Left lobe of liver (tissue), 2 donors: Measurements from ENCODE around the gene PPP1R9B. TPM values are rescaled to one million over a fixed set of nuclear protein-coding genes. Genes with fewer than 3 reads are reported as not detected.

Experiments used
- ATAC-seq: fragments of 200-7000 bp; cut with Tn5 transposase; one replicate; pipeline ENCODE4 v1.9.1; 2020; ENCODE audit warnings: mild to moderate bottlenecking, moderate library complexity
- DNase-seq: peaks from one replicate; pipeline ENCODE4 v3.0.0-alpha.2; 2020; ENCODE audit warnings: low spot score
- total RNA-seq: library from RNA; stranded (reverse); gene quantifications from one replicate; pipeline ENCODE4 v1.2.1, GENCODE V29; 2021
- donor health status: DM: no; HTN: no; CAD: no; lungs with moderate emphysema.
- donor health status: DM: no; HTN: yes; CAD: no.

PPP1R9B gene
- total RNA-seq, 1 donor from 2014 or later = 18.1 TPM

DNA sequence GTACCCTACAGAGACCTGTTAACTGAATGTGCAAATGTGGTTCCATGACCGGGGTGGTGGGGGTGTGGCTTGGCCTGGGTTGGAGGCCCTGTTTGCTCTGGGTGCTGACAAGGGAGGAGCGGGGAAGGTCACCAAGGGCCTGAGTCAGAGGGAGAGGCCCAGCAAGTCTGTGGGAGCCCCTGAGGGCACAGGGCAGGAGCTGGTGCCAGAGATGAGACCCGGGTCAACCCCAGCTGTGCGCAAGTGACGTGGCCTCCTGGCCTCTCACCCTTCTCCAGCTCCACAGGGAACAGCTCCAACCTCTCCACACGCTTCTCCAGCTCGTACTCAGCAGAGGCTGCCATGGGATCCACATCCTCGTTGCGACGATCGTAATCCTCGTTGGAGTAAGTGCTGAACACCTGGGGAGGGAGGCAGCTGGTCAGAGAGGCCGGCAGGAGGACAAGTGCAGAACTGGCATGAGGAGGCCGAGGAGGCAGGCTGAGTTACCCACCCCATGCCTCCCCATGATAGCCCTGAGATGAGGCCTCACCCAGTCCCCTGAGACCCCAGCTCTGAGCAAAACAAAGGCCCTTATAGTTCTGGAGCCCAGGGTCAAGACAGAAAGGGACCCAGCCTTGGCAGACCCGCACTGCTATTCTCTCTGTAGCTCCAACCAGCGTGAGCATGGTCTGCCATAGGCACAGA lies 5.5 kb downstream of the PPP1R9B start:
- DNase-seq (peak; percentile 92), ATAC-seq (peak; percentile 62)

DNA sequence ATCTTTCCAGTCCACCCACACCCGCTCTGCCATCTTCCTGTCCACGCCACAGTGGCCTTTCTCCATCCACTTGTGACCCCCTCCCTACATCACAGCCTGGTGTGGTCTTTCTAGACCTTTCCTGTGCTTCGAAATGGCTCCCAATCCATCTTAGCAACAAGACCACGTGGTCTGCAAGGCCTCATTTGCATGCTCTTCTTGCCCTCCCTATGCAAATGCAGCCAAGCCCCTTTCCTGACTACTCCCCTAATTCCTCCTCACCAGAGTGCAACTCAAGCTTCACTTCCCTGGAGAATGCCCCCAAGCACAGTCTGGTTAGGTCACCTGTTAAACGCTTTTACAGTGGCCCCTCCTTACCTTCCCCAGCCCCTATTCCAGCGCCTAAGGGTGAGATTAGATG lies 6.1 kb downstream of the PPP1R9B start:
- DNase-seq = no peak
- ATAC-seq = no peak

DNA sequence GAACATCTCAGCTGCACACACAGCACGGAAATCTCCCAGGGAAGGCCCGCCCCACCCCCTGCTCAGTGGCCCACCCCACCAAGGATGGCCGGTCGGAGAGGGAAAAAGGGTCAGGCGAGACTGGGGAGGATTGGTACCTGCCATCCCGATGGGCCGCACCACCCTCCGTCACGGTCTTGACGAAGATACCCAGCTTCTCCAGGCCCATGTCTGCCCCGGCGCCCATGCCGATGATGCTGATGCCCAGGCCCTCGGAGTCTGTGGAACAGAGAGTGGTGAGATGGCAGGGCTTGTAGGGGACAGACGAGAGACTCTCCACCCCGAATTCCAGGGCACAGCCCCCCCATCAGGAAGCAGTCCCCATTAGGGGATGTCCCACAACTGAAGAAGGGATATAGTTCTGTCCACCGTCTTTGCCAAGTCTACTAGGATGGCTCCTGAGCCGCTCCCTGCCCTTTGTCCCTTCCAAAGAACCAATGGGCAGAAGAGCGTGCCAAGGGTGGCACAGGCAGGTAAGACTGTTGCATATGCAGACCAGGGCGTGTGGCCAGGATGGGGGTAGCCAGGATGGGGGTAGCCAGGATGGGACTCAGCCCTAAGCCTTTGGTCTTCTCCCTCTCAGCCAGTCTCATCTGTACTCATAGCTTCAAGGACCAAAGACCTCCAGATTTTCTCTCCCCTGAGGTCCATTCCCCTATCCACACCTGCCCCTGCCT lies 6.9 kb downstream of the PPP1R9B start:
- ATAC-seq = peak; percentile 24
- peak; percentile 83 for DNase-seq

DNA sequence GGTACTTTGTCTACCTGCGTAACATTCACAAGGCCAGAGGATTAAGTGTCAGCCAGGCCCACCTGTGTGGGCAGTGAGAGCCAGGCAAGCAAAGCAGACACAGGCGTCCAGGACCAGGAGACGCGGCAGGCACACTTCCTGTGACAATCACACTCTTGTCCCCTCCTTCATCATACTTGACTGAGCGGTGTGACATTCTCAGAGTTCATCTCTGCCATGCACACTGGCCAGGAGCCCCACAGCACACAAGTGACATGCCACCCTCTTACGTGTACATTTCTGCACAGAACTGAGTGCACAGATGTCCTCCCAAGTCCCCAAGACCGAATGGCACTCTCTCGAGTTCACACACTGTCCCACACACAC lies 8.7 kb downstream of the PPP1R9B start:
- ATAC-seq (no peak), DNase-seq (no peak)

DNA sequence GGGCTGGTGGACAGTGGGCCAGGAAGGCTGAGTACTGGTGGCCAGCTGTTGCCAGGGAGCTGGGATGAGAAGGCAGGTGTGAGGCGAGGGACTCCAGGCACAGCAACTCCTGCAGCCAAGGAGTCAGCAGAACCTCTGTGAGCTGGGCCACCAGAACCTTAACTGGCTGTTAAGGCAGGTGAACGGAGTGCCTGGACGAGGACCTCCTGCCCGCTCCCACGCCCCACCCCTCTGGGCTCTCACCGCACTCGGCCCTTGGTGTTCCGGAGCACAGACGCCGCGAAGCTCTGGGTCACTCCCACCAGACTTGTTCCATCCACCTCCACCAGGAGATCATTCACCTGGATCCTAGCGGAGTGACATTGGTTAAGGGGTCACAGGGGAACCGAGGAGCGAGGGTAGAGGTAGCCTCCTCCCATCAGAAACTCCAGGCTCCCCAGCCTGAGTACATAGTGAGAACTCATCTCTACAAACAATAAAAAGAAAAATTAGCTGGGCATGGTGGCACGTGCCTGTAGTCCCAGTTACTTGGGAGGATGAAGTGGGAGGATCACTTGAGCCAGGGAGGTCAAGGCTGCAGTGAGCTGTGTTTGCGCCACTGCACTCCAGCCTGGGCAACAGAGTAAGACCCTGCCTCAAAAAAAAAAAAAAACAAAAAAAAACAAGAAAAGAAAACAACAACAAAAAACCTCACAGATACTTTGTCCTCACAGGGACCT lies 9.3 kb downstream of the PPP1R9B start:
- ATAC-seq (no peak), DNase-seq (no peak)

DNA sequence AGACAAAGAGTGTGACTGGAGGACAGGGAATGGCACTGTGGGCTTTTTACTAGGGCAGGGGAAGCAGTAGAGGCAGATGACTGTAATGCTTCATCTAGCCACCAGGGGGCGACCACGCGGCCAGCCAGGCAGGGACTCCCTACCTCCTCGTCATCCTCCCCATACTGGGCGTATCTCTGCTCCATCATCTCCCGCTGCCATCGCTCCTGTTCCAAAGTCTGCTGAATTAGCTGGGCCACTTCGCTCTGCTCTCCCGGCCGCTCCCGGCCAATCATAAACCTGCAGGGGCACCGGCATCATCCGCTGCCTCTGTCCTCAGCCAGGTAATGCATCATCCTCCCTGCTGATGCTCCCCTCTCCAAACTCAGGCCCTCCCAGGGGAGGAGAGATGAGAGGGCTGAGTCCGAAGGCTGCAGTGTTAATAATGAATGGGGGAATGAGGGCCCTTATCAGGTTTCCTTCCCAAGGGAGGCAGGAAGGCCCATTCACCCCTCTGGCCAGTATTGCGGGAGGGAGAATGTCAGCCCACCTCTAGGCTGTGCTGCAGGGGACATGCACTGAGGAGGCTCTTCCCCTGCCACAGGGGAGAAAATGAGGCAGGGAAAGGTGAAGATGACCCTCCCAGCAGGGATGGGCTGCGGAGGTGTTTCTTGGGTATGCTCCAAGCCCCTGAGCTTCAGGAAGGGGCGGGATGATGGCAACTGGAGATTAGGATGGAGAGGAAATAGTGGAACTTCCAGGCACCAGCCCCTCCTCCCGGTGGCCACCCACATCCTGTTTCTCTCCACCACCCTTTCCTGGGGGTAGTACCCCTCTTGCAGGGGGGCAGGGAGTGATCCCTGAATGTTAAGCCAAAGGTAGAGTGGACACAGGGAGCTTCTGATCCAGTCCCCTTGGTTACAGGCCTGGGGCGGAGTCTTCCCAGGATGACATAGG lies 10.3 kb downstream of the PPP1R9B start:
- DNase-seq (peak; percentile 77), ATAC-seq (peak; percentile 74)

DNA sequence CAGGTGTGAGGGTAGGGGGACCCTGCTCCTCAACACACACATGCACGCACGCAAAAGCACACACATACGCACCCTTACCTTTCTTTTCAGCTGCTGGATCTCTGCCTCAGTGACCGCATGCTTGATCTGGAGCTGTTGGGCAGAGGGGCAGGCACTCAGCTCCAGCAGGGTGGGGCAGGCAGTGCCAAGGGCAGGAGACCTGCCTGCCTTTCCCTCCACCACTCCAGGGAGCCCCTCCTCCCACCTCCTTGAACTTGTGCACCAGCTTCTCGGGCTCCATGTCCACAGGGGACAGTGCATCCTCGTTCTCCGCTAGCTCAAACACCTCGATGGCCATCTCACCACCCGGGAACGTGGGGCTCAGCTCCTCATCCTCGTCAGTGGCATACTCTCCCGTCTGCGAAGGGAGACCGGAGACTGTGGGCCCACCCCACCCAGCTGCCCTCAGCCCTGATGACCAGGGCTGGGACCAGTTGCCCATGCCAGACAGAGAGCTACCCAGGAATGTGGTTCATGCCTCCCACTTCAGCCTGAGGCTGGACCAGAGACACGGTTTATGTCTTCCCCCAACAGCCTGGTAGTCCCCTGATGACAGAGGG lies 11.2 kb downstream of the PPP1R9B start:
- ATAC-seq = no peak
- no peak for DNase-seq

DNA sequence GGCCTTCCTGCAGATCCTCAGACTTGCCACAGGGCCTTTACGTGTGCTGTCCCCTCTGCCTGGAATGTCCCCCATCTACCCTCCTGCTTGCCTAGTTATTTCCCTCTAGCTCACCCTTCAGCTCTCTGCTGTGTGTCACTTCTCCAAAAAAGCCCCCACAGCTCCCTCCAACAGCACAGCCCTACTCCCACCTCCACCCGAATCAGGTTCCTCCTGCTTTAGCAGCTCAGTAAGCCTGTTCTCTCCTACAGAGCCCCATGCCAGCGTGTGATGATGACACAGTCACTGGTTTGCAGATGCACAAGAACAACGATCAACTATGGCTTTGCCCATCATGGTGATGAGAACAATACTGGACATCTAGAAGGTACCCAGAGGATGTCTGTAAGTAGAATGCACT lies 13.4 kb downstream of the PPP1R9B start:
- no peak for DNase-seq

DNA sequence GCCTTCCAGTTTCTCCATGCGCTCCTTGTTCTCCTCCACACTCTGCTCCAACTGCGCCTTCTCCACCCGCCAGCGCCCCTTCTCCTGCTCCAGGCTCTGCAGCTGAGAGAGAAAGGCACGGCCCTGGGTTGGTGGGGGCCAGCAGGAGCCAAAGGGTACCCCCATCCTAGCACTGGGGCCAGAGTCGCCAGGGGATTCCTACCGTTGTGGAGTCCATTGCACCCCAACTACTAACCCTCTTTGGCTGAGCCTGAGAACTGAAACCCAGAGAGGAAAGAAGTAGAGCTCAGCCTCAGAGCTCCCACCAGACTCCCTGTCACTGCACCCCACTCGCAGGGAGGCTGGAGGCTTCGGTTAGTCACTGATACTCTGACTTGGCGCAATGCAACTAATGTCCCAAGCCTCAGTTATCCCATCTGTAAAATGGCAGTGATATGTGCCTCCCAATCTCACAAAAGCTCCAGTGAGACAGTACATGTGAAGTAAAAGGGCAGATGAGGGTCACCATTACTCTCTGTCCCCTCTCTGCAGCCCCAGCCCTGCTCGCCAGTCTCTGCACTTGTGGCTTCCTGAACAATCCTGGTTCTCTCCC lies 14.3 kb downstream of the PPP1R9B start:
- DNase-seq (no peak), ATAC-seq (no peak)

More for the DNA sequence above, 13.4 kb downstream of the PPP1R9B start:
- ATAC-seq = no peak

DNA sequence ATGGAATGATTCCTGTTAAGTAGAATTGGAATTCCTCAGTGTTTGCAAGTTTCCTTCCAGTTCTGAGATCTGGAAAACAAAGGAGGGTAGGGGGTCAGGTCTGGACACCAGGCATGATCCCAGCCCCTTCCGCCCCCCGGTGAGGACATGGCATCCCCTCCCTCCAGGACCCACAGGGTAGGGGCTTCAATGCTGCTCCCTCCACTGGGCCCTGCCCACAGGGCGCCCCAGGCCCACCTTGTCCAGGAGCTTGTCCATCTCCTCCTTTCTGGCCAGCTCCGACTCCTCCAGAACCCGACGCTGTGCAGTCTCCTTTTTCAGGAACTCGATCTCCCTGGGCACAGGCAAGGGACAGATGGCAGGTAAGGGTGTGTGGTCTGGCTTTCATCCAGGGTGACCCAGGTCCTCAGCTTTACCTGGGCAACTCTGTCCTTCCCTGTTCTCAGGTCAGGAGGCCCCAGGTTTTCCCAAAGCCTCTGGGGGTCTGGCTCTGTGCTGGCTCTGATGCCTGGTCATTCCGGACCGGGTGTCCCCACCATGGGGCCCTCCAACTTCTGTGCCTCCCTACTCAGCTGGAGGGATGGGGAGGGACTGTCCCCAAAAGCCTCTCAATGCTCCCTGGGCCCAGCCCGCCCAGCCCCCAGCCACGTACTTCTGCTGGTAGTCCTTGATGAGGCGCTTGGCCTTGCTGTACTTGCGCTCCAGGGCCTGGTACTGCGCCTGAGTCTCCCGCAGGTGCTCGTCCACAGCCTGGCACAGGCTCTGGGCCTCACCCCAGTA lies 15.0 kb downstream of the PPP1R9B start:
- ATAC-seq (no peak), DNase-seq (no peak)

DNA sequence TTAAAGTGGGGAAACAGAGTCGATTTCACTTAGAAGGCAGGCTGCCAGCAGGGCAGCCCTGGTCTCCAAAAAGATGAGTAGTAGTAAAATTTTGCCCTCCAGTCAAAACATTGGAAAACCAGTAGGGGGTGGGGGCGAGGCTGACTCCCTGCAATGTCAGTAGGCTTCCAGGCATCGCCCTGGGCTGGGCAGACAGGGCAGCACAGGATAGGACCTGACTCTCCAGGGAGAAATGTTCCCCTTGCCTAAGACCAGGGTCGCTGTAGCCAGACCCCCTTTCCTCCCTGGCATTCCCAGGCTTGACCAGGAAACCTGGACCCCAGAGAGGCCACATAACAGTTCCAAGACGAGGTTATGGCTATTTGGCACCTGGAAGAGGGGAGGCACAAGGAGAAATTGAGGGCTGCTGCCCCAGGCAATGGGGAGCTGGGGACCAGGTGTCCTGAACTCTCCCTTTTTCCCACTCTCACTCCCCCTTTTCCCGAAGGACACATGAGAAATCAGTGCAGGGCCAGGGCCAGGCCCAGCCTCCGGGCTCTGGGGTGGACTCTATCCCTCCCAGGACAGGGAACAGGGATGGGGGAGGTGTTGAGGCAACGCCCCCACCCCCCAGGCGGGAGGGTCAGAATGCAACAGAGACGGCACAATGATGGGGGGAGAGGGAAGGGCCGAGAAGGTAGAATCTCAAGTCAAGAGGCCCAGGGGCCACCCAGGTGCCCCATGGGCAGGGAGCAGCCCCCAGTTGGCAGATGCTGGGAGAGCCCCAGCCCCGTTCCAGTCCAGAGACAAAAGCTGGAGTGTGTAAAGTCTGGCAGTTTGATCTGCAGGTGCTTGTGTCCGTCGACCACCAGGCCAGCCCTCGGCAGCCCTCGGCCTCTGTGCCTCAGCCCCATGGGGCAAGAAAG lies 16.0 kb downstream of the PPP1R9B start:
- no peak for ATAC-seq
- no peak for DNase-seq

DNA sequence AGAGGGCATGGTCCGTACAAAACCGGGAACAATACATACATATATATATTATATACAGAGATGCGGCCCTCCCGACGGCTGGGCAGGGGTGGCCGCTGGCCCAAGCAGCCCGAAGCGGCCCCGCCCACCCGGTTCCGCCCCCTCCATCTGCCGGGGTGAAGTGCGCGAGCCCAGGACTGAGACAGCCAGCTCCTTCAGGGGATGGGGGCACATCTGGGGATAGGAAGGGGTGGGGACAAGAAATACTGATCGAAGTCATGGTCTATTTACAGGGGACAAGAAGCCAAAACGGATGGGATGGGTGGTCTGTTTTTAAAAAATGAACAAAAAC lies 16.7 kb downstream of the PPP1R9B start:
- ATAC-seq = no peak
- no peak for DNase-seq

DNA sequence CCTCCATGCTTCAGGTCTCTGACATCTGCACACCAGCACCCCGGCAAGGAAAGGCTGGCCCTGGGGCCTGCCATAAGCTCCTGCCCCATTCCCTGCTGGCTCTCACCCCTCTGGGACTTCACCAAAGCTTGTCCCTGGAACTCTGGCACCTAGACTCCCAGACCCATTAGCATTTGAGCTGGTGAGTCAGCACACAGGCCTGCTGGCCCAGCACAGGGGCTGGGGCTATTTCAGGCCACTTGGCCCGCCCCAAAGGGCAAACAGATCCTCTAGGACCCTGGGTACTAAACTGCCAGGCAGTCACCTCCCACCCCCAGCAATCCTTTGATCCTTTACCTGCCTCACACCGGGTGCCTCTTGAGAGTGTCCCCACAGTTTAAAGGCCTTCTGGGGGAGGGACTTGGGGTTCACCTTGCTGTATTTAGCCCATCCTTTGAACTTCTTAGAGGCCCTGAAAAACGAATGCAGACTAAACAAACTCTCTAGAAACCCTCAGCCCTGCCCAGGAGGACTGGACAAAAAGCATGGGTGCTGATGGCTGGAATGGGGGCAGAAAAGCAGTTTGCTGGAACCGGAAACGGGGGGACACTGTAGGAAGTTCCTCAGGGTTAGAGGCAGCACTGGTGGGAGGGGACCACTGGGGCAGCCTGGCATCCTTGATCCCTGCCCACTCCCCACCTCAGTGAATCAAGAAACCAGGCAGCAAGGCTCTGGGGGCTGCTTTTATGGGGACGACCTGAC lies 17.3 kb downstream of the PPP1R9B start:
- DNase-seq = peak; percentile 49
- peak; percentile 64 for ATAC-seq

DNA sequence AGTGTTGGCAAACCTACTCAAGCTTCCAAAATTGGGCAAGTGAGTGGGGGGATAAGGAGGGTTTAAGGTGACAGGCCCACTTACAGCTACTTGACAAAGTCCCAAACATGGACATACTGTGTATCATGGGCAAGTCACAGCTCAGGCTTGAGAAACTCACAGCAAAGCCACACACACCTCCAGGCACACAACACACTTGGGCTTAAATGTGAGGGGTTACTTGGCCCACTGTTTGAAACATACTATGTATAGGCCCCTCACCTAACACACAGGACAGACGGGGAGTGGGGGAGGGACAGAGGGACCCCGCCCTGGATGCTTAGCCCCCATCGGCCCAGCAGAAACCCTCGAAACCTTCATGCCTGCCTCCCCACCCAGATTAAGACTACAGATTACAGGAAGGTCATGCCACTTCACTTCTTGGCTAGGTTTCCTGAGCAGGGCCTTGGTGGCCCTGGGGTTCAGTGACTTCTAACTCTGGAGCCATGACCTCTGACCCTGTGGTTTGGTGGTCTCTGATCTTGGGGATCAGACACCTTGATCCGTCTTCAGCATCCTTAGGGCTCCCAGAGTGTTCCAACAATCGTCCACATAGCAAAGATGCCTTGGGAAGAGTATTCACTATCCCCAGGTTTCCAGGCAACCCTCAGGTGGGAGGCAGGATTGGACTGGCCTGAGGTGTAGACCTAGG lies 18.2 kb downstream of the PPP1R9B start:
- ATAC-seq = no peak
- no peak for DNase-seq

DNA sequence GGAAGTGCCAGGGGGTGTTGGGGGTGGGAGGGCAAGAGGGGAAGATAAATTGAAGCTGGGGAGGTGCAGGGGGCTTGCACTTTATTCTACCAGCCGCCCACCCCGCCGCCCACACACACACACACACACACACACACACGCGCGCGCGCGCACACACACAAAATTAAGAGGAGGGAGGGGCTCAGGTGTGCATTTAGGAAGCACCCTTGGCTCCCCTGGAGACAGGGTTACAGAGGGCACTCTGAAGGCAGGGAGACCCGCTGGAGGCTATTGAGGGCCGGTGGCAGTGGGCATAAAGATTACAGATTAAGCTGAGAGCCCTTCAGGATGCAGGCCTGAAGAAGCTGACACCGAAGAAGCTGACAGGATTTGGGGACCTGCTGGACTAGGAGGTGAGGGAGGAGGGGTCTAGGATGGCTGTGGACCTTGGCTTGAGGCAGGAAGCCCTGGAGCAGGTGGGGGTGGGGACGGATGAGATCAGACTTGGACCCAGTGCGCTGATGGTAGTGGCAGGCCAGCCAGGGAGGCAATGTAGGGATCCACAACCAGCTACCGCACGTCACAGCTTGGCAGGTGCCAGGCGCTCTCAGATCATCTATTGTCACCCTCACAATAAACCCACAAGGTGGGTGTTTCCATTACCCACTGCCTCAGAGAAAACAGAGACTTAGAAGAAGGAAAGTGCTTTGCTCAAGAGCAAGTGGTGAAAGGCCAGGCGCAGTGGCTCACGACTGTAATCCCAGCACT lies 19.7 kb downstream of the PPP1R9B start:
- DNase-seq (peak; percentile 43), ATAC-seq (peak; percentile 8)
